ENCODE results near the gene TGOLN2. TPM values are rescaled to one million over a fixed set of nuclear protein-coding genes. Genes with fewer than 3 reads are reported as not detected.
"Not testable (repeated sequence)": the region's sequence is repeated elsewhere in the genome, so short reads cannot be mapped to it uniquely, and the experiment has no call there.

TGOLN2 gene
- total RNA-seq, 2 donors from 2014 or later = 140 to 165 TPM

- DNase-seq (ENCODE audit: low spot score) = peak; percentile 70
- H3K9me3 ChIP-seq = no peaks in the 10 kb centered on the region
- no peak overlapping the region for H3K4me3 ChIP-seq
- no peak for TF ChIP-seq CTCF (IDR thresholded peaks at IDR 0.05)
- TF ChIP-seq POLR2AphosphoS5 (IDR thresholded peaks at IDR 0.05) = peak; percentile 75
- peak overlapping the region in 1 of 2 donors; percentile 58 for H3K27ac ChIP-seq
- 12% methylated on average over 13 of the region's 13 CpGs for WGBS
- H3K4me1 ChIP-seq (replicated peaks) = no peaks in the 10 kb centered on the region
- peaks cover 0 to 6% of the 10 kb centered on the region in 2 donors for H3K36me3 ChIP-seq
- no peaks in the 10 kb centered on the region for H3K27me3 ChIP-seq (replicated peaks; ENCODE audit: insufficient read depth)
- intact Hi-C loops (cut with DNase I) = no loop called here
Observed at GRCh38 chr2:85340034-85340892, 12.5 kb upstream of the TGOLN2 start.

GRCh38 chr2:85334928-85335327 lies 7.1 kb upstream of the TGOLN2 start:
- no peak overlapping the region for H3K4me3 ChIP-seq
- no peak overlapping the region for H3K27ac ChIP-seq
- H3K27me3 ChIP-seq (replicated peaks; ENCODE audit: insufficient read depth) = no peaks in the 10 kb centered on the region
- 72% methylated on average over 2 of the region's 2 CpGs for WGBS
- H3K4me1 ChIP-seq (replicated peaks) = no peaks in the 10 kb centered on the region
- no peaks in the 10 kb centered on the region for H3K9me3 ChIP-seq
- no peaks in the 10 kb centered on the region for H3K36me3 ChIP-seq
- intact Hi-C loops (cut with DNase I) = no loop called here
- no peak for TF ChIP-seq CTCF (IDR thresholded peaks at IDR 0.05)
- no peak for TF ChIP-seq POLR2AphosphoS5 (IDR thresholded peaks at IDR 0.05)
- TF ChIP-seq POLR2A (IDR thresholded peaks at IDR 0.05) = no peak
- no peak for DNase-seq (ENCODE audit: low spot score)

- 93% methylated on average over 4 of the region's 4 CpGs for WGBS
- H3K27ac ChIP-seq; H3K27me3 ChIP-seq (replicated peaks; ENCODE audit: insufficient read depth); H3K4me1 ChIP-seq (replicated peaks); H3K4me3 ChIP-seq; DNase-seq (ENCODE audit: low spot score); H3K36me3 ChIP-seq; H3K9me3 ChIP-seq; intact Hi-C loops (cut with DNase I): not testable (repeated sequence)
Observed at GRCh38 chr2:85333877-85334276, 6.1 kb upstream of the TGOLN2 start.

GRCh38 chr2:85330839-85331636 lies 3.2 kb upstream of the TGOLN2 start:
- Histone ChIP-seq H3K27me3 (replicated peaks; ENCODE audit: insufficient read depth) (no peaks in the 10 kb centered on the region), H3K27ac (no peak overlapping the region), H3K4me1 (replicated peaks) (no peaks in the 10 kb centered on the region), H3K9me3 (no peaks in the 10 kb centered on the region), H3K4me3 (no peak overlapping the region), H3K36me3 (no peaks in the 10 kb centered on the region)
- intact Hi-C loops (cut with DNase I) = no loop called here
- no peak for DNase-seq (ENCODE audit: low spot score)
- WGBS = 87% methylated on average over 13 of the region's 13 CpGs
- TF ChIP-seq CTCF (IDR thresholded peaks at IDR 0.05) (no peak), POLR2AphosphoS5 (IDR thresholded peaks at IDR 0.05) (no peak), POLR2A (IDR thresholded peaks at IDR 0.05) (no peak)

- H3K27ac ChIP-seq; H3K4me3 ChIP-seq; H3K9me3 ChIP-seq; H3K36me3 ChIP-seq; DNase-seq (ENCODE audit: low spot score); H3K4me1 ChIP-seq (replicated peaks); H3K27me3 ChIP-seq (replicated peaks; ENCODE audit: insufficient read depth); intact Hi-C loops (cut with DNase I): not testable (repeated sequence)
- 80% methylated on average over 3 of the region's 3 CpGs for WGBS
Observed at GRCh38 chr2:85329701-85330100, 1.9 kb upstream of the TGOLN2 start.

All from prostate gland (tissue), 2 donors.